CD4-positive, alpha-beta T cell treated with Interleukin-4 for 1 hour (primary cell): ENCODE measurements around the gene TRHDE.
"Not testable (repeated sequence)": the region's sequence is repeated elsewhere in the genome, so short reads cannot be mapped to it uniquely, and the experiment has no call there.

ENCODE experiments used
- DNase-seq, 2 donors: peaks; one replicate each; pipeline ENCODE4 v3.0.0-alpha.2; 2020 to 2022

TRHDE gene

DNA sequence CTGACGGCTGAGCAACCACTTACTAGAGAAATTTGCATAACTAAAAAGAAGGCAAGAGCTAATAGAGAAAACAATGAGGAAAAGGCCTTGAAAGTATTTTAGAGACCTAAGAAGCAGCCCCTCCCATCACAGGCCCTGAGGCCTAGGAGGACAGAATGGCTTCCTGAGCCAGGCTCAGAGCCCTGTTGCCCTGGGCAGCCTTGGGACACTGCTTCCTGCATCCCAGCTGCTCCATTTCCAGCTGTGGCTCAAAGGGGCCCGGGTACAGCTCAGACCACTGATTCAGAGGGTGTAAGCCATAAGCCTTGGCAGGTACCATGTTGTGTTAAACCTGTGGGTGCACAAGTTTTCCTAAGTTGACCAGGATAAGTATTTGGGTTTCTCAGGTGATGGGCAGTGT, 181.4 kb downstream of the TRHDE start:
- no peak for DNase-seq

DNA sequence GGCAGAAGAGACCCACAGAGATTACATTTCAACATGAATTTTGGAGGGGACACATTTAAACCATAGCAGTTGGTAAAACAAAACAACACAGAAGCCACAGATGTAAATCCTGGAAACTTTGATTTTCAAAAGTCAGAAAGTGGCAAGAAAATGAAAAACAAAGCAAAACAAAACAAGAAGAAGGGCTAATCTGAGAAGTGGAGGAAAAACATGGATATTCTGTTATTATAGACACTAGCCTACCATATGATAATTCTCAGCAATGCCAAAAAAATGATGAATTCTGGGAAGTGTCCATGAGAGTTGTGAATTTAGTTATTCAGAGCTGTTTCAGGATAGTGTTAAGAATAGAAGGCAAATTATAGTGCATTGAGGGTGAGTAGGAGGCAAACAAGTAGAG, 192.3 kb downstream of the TRHDE start:
- no peak for DNase-seq

- DNase-seq, result no peak
Measured at GRCh38 chr12:72465155-72465554, 193.0 kb downstream of the TRHDE start.

- DNase-seq, result no peak
Measured at GRCh38 chr12:72465940-72466630, 193.9 kb downstream of the TRHDE start.

DNA sequence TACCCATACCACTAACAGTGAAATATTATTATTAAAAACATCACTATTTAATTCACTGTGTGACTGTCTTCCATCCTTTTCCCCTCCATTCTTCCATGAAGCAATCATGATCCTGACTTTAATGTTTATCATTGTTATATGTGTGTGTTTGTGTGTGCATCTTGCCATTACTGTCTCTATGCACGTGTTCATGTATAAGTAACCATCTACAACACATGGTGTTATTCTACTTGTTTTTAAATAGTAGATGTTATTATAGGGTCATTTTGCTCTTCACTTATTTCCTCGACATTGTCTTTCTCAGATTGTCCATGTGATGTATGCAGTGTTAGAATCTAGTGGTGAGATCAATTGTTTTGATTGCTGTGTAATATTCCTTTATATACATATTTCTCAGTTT, 195.8 kb downstream of the TRHDE start:
- no peak for DNase-seq

- no peak for DNase-seq
Measured at GRCh38 chr12:72468505-72468904, 196.3 kb downstream of the TRHDE start.

- no peak for DNase-seq
Measured at GRCh38 chr12:72471806-72472205, 199.6 kb downstream of the TRHDE start.

GRCh38 chr12:72472350-72472749, 200.2 kb downstream of the TRHDE start:
- DNase-seq, result no peak

DNA sequence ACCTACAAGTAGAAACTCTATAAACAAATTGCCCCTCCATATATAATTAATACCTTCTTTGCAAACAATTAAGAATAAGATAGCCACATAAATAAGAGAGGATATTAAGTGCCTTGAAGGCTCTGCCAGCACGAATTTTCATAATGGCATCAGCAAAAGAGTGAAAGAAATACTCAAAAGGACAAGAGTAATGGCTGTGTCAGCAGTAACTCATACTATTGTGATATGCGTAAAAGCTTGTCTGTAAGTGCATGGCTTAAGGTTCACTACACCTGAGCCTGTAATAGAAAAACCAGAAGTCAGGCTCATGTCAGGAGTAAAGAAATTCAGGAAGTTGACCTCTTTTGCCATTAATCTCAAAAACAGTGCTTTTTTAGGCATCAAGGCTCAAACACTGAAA, 204.1 kb downstream of the TRHDE start:
- DNase-seq, result no peak

GRCh38 chr12:72485017-72485701, 213.0 kb downstream of the TRHDE start:
- no peak for DNase-seq

- DNase-seq, result no peak
Measured at GRCh38 chr12:72491426-72491825, 219.3 kb downstream of the TRHDE start.

- DNase-seq, result no peak
Measured at GRCh38 chr12:72493407-72493806, 221.2 kb downstream of the TRHDE start.

DNA sequence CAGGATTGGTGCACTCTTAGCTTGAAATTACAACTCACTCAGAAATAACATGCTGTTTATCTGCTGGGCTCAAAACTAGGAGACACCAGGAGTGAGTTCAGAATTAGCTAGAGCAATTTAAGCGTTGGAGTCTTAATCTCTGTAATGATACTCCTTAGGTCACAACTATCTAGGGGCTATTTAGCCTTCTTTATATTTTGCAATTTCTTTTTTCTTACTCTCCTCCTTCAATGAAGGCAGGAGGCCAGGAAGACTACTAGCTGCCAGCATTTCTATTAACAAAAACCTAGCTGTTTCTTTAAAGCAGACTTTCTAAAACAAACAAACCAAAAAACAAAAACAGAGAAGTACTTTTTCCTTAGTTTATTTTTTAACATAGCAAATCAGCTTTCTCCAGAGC, 226.2 kb downstream of the TRHDE start:
- DNase-seq, result no peak

DNA sequence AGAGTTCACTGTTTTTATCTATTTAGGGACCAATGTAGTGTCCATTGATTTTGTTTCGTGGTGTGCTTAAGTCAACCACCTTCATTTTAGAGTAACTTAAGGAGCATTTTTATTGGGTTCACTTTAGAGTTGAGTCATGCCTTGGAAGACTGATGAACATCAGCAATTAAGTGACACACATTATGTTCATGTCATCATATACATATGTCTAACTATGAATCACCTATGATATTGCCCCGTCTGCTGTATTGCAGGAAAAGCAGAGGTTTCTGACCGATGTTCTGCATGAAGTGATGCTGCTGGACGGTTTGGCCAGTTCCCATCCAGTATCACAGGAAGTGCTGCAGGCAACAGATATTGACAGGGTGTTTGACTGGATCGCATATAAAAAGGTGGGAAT, 227.1 kb downstream of the TRHDE start:
- DNase-seq, result no peak

- DNase-seq, result no peak
Measured at GRCh38 chr12:72502546-72502945, 230.4 kb downstream of the TRHDE start.

DNA sequence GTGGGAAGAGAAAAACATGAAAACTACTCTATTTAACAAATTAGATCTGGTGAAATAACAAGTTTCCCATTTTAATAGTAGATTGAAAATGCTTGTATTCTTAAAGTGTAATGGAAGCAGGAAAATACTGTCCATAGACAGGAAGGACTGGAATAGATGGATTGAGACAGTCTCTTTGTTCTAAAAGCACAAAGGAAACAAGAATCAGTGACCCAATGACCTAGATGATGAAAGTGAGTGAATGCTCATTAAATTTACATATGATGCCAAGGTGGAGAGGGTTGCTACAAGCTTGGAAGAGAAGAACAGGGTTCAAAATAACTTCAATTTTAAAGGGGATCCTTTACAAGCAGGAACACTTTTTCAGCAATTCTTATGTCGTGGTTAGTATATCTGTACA, 233.1 kb downstream of the TRHDE start:
- DNase-seq, result no peak

GRCh38 chr12:72509891-72510290, 237.7 kb downstream of the TRHDE start:
- no peak for DNase-seq

GRCh38 chr12:72510772-72511171, 238.6 kb downstream of the TRHDE start:
- DNase-seq, result no peak

GRCh38 chr12:72511498-72511897, 239.3 kb downstream of the TRHDE start:
- no peak for DNase-seq

DNA sequence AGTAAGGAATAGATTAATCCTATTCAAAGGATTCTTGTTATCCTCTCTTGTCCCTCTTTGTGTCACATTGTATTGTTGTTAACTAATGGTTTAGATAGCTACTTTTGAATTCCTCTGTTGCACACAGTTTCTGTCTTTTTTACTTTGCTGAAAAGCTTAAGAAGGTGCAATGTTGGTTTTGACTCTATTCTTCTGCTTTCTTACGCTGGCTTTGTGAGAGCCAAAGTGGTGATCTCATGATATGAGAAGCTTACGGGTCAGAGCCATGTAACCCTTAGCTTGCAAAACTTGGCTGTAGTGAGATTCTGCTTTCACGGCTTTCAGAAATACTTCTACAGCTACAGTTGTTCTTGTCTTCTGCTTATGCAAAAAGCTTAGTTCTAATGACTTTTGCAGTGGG, 239.7 kb downstream of the TRHDE start:
- no peak for DNase-seq

DNA sequence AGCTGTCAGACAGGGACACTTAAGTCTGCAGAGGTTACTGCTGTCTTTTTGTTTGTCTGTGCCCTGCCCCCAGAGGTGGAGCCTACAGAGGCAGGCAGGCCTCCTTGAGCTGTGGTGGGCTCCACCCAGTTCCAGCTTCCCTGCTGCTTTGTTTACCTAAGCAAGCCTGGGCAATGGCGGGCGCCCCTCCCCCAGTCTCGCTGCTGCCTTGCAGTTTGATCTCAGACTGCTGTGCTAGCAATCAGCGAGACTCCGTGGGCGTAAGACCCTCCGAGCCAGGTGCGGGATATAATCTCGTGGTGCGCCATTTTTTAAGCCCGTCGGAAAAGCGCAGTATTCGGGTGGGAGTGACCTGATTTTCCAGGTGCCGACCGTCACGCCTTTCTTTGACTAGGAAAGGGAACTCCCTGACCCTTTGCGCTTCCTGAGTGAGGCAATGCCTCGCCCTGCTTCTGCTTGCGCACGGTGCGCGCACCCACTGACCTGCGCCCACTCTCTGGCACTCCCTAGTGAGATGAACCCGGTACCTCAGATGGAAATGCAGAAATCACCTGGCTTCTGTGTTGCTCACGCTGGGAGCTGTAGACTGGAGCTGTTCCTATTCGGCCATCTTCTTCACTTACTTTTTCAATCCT, 248.0 kb downstream of the TRHDE start:
- not testable (repeated sequence) for DNase-seq

GRCh38 chr12:72521326-72521725, 249.2 kb downstream of the TRHDE start:
- DNase-seq, result no peak

DNA sequence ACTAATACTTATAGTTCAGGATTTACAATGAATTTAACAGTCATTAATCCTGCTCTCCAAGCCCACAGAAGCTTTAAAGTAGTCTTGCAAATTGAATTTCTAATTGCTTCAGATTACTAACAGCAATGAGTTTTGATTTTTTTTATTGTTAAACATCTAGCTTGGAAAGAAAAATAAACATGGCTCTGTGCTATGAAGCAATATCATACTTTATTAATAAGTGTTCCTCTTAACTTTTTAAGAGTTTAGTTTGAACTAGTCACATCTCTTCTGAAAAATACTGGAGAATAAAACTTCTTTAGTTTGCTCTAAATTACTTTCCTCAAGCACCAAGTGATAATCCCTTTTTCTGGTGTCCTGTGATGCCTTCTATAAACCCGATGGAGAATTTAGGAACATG, 250.2 kb downstream of the TRHDE start:
- no peak for DNase-seq

- no peak for DNase-seq
Measured at GRCh38 chr12:72523754-72524153, 251.6 kb downstream of the TRHDE start.
